GM12864 (cell line): ENCODE data around the gene LTB4R.

Source experiments
- DNase-seq: peaks from one replicate; pipeline ENCODE4 v3.0.0-alpha.2; 2011; ENCODE audit warnings: low read depth
- H3K4me3 ChIP-seq: 2 replicates; pipeline ENCODE4 v1.5.1; 2011; ENCODE audit warnings: mild to moderate bottlenecking, low read depth, low read length, control low read depth
- TF ChIP-seq, protein P1 (sequence below): IDR thresholded peaks from 2 replicates; pipeline ENCODE4 v1.5.1; 2011; ENCODE audit warnings: low read depth, mild to moderate bottlenecking, moderate library complexity, low read length, control low read depth, inconsistent platforms; ENCODE audit errors: missing control alignments

The LTB4R gene

DNA sequence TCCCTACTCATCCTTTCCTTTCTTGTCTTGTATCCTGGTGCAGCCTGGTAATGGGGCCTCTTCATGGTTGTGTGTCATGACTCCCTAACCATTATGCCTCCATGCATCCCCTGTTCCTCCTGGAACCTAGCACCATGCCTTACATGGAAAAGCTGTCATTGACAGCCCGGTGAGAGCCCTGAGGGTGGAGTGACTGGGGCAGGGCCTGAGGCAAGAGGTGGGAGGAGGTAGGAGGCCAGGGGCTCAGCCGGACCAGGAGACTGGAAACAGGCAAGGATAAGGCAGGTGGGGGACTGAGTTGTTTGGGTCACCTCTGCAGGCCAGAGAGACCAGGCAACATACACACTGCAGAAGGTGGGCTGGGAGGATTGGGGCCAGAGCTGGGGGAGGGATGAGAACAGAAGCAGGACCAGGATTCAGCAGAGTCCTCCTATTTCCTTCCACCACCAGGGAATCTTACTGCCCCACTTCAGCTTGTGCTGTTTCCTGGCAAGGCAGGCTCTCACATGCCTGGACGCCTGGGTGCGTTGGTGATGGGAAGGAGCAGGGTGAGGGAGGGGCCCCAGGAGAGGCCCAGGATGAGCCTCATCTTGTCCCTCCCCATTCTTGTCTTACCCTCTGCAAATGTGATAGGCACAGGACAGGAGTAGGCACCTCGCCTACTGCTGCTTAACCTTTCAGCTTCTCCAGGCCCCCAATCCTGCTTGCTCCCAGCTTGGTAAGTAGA is 1.6 kb upstream of the LTB4R start, which contains the start of gene LTB4R2:
Gene LTB4R2, plus strand, starts transcription at position 603 of the 727 bp plus-strand sequence. CDS start 525 bp downstream, outside the sequence.
- DNase-seq = no peak
- H3K4me3 ChIP-seq = peak within 1 kb of the TSS; percentile 50
- TF ChIP-seq, protein P1, sequence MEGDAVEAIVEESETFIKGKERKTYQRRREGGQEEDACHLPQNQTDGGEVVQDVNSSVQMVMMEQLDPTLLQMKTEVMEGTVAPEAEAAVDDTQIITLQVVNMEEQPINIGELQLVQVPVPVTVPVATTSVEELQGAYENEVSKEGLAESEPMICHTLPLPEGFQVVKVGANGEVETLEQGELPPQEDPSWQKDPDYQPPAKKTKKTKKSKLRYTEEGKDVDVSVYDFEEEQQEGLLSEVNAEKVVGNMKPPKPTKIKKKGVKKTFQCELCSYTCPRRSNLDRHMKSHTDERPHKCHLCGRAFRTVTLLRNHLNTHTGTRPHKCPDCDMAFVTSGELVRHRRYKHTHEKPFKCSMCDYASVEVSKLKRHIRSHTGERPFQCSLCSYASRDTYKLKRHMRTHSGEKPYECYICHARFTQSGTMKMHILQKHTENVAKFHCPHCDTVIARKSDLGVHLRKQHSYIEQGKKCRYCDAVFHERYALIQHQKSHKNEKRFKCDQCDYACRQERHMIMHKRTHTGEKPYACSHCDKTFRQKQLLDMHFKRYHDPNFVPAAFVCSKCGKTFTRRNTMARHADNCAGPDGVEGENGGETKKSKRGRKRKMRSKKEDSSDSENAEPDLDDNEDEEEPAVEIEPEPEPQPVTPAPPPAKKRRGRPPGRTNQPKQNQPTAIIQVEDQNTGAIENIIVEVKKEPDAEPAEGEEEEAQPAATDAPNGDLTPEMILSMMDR = no peak

DNA sequence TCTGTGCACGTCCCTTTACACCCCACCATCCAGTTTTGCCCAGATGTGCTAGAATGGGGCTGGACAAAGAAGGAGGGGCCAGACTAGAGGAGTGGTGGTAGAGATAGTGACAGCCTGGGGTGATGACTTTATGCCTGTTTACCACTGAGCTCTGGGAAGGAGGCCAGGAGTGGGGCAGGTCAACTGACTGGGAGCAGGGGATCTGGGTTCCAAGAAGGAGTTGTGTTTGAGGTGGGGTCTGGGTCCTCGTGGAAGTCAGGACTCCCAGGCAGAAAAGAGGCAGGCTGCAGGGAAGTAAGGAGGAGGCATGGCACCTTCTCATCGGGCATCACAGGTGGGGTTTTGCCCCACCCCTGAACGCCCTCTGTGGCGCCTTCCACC is 1.0 kb upstream of the LTB4R start:
- no peak for DNase-seq
- peak overlapping the region; percentile 50 for H3K4me3 ChIP-seq
- TF ChIP-seq, protein P1 = no peak

DNA sequence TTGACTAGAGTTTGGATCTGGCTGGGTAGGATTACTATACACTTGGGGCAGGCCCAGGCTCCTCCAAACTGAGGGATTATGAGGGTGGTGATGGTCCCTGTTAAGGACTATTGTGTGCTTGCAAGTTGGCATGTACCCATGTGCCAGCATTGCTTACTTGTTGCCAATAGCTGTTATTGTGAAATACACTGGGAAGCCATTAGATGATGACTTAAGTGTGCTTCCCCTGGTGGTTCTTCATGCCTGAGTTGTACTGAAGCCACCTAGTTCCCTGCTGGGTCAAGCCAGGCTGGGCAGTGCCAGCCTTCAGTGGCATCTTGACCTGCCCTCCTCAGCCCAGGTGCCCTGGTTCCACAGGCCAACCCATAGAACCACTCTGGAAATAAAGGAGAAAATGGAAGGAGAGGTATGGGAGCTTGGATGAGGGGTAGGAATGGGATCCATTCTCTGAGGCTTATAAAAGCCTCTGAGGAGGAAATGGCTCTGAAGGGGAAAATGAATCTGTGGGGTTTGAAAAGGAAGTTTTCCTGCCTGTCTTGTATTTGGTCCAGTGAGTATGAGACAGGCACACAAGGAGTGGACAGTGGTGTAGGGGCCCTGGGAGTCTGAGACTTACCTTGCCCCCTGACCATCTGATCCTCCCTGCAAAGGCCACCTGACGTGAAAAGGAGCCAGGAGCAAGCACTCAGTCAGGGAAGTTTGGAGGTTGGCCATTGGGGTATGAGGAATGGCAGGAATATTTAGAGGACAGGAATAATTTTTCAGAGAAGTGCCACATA is 724 bp downstream of the LTB4R start:
- DNase-seq = no peak
- peak overlapping the region; percentile 50 for H3K4me3 ChIP-seq
- TF ChIP-seq, protein P1 = peak; percentile 12

DNA sequence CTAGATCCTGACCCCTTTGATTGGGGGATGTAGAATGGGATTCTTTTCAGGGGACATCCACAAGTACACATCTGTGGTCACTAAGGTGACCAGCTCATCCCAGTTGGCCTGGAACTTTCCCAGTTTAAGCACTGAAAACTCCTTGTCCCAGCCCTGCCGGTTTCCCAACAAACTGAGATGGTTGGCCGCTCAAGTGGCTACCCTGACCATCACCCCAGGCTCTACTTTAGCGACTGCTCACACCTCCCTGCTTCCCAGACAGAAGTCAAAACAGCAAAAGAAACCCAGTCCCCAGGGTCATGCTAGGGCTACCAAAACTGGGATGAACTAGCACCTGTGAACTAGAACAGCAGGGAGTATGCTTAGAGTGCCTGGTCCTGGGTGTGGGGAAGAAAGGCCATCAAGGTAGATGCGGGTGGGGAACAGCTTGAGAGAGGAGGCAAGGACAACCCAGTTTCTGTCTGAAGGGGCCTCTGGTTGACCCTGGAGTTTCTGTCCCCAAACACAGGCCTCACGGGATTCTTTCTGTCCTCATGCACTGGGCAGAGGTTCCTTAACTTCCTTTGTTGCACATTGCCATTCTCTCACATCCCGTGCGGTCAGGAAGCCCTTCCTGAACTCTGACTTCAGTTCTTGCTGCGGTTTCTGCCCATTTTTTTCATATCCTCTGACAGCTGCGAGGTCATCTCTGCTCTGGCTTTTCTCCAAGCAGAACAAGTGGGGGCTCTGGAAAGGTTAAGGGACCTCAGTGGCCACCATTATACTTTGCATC is 1.6 kb downstream of the LTB4R start:
- peak; percentile 25 for DNase-seq
- H3K4me3 ChIP-seq = no peak overlapping the region
- TF ChIP-seq, protein P1 = no peak

DNA sequence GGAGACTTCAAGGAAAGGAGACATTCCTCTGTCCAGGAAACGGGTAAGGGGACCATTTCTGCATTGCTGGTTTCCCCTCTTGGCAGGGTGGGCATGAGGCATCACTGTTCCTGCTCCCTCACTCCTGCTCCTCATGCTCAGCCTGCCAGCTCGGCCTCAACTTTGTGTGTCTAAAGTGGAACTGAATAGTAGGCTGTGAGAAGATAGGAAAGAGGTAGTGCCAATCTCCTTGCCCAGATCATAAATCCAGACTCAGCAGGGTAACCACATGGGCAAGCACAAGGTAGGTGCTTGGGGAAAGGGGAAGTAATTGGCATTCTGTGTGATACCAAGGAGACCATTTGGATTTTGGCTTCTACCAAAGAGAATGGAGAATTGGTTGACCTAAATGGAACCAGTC is 2.6 kb downstream of the LTB4R start:
- TF ChIP-seq, protein P1 = no peak
- no peak overlapping the region for H3K4me3 ChIP-seq
- DNase-seq = no peak

DNA sequence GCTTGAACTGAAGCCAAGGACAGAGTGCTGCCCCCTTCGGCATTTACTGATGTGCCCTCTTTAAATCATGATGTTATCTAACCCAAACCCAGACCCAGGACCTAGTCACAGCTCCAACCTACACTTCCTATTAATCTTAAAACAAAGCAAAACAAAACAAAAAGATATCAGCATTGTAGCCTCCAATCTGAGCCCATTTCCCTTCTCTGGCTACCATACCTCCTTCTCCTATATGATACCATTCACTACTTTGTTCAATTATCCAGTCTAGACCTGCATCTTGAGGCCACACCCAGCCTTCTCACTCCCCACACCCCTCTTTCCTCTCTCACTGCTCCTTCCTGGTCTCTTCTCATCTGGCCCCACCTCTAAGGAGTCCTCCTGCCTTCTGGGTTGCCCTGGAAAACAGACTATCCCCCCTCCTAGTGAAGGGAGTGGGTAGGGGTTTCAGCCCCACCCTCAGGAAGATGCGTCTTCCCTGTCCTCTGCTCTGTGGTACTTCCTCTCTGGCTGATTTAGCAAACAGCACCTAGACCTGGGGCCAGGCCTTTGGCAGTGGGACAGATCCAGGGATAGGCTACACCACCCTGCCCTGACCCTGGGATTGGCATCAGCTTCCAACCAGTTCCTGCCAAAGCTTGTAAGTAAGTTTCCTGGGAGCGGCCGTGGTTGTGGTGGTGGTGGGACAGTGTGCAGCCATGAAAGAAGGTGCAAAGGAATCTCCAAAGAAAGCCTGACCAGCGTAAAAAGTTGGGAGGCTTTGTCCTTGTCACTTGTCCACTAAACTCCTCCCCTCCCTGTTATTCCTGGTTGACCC is 3.3 kb downstream of the LTB4R start:
- no peak for DNase-seq
- TF ChIP-seq, protein P1 = no peak
- H3K4me3 ChIP-seq = no peak overlapping the region
